HG03280 (cell line): ENCODE measurements around the gene CLEC11A.
"Not testable (repeated sequence)": the region's sequence is repeated elsewhere in the genome, so short reads cannot be mapped to it uniquely, and the experiment has no call there.

Source experiments
- ATAC-seq: cut with Tn5 transposase; IDR thresholded peaks from one replicate; pipeline ENCODE4 v1.9.1; 2021; ENCODE audit warnings: mild to moderate bottlenecking, moderate library complexity; ENCODE audit not compliant: unreplicated experiment

Gene CLEC11A

DNA sequence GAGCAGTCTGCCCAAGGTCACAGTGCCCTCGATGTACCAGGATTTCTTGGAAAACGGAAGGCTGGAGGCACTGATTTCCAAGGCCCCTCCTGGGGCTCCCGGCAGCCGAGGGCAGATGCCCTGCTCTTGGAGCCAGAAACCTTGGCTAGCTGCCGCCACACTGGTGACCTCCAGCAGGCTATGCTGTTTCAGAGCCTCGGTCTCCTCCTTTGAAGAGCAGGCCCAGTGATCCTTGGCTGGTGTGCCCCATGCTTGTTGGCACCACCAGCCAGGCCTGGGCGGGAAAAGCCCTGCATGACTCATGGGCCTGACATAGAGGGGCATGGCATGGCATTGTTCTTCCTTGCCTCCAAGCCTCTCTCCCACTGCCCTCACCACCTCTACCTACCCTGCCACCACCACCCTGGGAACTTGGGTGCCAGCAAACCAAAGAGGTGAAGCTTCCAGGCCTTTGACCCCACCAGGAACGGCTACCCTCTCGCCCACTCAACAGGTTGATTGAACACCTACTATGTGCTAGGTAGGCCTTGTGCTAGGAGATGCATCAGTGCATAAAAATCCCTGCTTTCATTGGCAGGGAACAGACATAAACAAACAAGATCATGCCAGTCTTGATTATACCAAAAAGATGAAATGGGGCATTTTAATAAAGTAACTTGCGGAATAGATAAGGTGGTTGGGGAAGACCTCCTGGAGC lies 1.6 kb upstream of the CLEC11A start:
- ATAC-seq = no peak

DNA sequence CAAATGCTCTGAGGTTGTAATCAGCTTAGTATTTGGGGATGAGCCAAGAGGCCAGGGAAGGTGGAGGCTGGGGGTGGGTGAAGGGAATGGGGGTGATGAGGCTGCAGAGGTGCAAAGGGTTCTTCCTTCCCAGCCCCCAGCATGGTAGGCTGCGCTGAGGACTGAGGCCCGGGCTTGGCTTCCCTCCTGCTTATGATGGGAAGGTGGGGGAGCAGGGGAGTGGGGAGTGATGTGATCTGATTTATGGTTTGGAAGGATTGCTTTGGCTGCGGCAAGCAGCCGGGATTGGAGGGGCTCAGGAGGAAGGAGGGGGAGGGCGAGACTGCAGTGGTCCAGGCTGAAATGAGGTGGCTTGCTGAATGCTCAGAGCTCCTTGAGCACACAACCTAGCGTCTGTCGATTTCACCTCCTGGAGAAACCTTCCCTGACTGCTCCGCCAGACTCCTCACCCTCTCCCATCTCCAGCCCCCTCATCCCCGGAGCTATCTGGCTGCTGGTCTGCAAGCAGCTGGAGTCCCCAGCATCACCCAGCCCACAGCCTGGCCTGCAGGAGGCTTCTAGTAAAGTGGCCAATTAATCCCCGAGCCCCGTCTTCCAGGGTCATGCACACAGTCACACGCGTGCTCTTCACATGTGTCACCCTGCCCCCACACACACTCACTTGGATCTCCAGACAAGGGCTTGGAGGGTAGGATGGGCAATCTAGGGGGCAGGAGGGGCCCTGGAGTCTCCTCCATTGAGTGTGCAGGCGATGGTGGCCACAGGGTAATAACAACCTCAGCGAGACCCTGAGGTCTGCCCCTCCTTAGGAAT lies 757 bp upstream of the CLEC11A start:
- ATAC-seq = no peak

DNA sequence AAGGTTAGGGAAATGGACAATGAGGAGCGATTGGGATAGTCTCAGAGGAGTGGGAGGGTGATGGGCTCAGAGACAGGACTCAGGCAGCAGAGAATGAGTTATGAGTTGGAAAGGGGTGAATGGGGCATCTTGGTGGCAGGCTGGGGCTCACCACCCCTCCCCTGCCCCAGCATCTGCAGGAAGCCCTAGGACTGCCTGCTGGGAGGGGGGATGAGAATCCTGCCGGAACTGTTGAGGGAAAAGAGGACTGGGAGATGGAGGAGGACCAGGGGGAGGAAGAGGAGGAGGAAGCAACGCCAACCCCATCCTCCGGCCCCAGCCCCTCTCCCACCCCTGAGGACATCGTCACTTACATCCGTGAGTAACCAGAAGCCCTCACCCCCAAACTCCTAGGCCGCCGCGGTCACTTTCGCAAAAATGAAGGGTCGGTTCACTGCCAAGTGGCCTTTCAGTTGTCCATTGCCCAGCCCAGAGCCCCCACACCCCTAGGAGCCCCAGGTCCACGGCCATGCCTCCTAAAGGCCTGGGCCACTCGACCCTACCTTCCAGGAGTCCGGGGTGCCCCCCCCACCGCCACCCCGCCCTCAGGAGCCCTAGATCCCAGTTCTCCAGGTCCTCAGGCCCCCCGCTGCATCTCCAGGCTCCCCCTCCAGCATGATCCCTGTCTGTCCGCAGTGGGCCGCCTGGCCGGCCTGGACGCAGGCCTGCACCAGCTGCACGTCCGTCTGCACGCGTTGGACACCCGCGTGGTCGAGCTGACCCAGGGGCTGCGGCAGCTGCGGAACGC lies 764 bp downstream of the CLEC11A start:
- no peak for ATAC-seq

DNA sequence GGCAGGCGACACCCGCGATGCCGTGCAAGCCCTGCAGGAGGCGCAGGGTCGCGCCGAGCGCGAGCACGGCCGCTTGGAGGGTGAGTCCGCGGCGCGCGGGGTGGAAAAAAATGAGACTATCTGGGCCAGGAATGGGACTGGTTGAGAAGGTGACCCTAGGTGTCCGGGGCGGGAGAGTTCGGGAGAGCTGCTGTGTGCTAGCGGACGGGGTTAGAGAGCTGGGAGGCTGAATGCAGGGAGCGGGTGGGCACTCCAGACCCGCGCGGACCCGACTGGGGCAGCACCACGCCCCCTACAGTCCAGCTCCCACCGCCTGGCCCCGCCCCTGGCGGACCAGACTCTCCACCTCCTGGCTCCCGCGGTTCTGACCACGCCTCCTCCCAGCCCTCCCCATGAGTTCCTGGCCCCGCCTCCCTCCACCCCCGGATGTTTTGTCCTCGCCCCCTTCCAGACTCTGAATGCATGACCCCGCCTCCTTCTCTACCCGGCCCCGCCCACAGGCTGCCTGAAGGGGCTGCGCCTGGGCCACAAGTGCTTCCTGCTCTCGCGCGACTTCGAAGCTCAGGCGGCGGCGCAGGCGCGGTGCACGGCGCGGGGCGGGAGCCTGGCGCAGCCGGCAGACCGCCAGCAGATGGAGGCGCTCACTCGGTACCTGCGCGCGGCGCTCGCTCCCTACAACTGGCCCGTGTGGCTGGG lies 1.5 kb downstream of the CLEC11A start:
- ATAC-seq = peak; percentile 85

DNA sequence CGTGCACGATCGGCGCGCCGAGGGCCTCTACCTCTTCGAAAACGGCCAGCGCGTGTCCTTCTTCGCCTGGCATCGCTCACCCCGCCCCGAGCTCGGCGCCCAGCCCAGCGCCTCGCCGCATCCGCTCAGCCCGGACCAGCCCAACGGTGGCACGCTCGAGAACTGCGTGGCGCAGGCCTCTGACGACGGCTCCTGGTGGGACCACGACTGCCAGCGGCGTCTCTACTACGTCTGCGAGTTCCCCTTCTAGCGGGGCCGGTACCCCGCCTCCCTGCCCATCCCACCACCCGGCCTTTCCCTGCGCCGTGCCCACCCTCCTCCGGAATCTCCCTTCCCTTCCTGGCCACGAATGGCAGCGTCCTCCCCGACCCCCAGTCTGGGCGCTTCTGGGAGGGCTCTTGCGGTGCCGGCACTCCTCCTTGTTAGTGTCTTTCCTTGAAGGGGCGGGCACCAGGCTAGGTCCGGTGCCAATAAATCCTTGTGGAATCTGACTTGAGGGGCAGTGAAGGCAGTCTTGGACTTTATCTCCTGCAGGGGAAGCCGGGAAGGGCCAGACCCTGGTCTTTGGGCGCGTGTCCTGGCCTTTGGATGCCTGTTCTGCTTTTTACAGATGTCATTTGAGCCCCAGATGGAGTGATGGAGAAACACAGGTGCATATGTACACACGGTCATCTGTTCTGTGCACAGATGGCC lies 2.2 kb downstream of the CLEC11A start:
- no peak for ATAC-seq

DNA sequence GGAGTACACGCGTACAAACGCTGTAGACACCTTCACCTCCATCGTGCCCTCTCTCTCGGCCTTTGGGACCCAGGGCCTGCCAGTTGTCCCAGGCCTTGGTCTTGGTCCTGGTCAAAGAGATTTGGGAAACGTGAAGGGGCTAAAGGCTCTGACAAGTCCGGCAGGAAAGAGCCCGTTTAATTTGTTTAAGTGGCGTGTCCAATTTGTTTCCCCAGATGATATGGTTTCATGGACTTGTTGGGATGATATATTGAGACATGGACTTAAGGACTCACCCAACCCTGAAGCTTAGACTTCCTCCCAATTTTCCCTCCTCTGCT lies 2.7 kb downstream of the CLEC11A start:
- ATAC-seq = no peak

DNA sequence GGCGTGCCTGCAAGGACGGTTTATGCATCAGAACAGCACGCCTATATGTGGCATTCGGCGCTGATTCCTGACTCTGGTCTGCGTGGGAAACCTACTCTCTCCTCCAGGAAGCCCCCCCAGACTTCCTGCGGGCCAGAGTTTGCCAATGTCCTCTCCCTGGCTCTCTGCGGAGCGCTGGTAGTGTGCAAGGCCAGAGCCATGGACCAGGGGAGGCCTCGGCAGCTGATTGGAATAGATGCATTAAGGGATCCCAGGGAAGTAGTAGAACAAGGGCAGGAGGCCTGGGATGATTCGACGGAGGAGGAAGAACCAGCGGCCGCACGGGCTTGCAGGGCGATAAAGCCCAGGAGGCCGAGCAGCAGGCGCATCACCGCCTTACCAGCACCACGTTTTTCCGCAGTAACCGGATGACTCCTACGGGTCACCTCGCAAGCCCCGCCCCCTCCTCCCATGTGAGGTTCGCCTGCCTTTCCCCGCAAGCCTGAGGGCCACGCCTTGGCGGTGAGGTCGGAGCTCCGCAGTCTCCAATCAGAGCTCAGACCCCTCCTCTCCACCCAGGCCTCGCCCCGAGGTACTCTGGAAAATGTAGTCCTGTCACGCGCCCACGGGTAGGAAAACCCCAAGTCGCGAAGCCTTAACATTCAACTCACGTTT lies 5.0 kb downstream of the CLEC11A start:
- ATAC-seq = no peak

DNA sequence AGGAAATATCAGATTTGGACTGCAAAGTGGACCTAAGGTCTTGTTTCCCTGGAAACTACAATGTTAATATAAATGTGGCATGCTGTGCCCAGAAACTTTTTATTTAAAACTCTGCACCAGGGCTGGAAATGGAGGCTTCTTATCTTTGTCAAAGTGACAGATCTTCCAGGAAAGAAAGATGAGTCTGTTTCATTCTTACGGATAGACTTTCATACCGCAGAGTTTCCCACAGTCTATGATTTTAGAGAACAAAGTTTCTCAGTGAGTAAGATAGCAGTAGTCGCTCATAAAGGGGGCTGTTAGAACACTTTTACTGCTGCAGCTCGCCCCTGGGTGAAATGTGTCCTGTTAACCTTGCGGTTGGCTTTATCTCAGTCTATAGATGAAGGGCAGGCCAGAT lies 6.7 kb downstream of the CLEC11A start:
- ATAC-seq = no peak

DNA sequence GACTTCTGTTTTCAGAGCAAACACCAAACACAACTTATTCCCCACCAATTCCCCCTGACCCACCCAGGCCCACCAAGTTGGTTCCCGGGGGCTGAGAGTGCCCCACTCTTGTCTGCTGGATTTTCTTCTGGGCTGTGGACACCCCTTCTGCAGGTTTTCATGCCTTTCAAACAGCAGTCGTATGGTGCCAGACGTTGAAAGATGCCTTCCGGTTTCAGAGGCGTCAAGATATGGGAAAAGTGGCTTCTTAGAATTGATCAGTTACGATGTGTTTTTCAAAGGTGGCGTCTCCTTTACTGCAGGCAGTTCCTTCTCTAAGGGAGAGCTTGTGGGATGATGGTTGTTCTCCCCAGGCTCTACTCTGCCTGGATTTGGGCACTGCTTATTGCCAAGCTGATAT lies 12.7 kb downstream of the CLEC11A start:
- no peak for ATAC-seq

DNA sequence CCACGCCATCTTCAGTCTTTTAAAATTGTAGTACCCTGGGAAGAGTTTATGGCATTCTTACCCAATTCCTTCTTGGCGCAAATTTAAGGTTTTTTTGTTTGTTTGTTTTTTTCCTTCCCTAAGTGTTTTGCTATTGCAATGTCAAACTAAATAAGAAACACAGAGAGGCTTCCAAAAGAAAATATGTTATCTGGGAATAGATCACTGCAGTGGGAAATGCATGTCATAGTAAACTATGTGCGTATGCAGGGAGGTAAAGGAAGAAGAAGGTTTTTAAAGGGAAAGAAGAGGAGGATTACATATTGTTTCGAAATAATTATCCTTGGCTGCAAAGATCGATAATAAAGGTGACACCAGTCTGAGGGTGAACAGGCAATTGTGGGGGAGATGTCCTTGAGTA lies 13.2 kb downstream of the CLEC11A start:
- ATAC-seq = no peak

DNA sequence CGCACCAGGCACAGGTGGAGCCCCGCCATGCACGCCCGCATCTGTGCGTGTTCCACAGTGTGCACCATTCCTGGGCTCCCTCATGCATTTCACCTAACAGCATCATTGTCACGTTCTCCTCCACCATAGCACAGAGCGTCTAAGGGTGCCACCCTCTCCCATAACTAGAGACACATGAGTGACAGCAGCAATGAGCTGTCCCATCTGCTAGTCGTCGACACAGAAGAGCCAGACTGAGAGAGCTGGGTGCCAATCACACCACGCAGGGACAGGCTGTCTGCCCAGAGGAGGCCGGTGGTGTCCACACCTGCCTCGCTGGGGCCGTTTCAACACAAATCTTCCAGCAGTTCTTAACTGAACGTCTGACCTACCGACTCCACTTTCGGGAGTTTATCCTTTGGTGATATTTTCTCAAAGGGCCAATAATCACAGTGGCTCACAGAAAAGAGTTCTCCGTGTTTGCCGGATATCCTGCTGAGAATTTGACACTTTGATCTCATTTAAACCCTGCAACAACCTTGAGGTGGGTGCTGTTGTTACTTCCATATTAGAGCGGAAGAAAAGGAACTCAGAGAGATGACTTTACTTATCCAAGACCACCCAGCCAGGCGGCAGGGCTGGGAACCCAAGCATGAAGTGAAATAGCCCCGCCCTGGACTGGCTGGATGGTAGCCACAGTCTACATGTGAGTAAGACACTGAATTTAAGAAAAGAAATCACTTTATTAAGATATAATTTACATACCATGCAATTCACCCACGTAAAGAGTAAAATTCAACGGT lies 16.2 kb downstream of the CLEC11A start:
- no peak for ATAC-seq

DNA sequence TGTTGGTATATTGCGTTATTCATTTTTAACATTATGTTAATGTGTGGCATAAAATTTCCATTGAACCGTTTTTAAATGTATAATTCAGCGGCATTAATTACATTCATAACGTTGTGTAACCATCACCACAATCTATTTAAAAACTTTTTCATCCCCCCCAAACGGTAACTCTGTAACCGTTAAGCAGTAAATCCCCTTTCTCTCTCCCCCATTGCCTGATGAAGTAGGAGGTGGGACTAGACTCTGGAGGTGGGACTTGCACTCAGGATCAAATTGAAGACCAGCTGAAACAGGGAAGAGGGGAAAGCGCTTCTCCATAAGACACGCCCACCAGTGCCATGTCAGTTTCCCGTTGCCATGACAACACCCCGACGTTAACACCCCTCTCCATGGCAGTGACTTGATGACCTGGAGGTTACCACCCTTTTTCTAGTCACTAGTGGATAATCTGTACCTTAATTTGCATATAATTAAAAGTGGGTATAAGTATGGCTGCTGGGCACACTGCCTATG lies 16.8 kb downstream of the CLEC11A start:
- no peak for ATAC-seq

DNA sequence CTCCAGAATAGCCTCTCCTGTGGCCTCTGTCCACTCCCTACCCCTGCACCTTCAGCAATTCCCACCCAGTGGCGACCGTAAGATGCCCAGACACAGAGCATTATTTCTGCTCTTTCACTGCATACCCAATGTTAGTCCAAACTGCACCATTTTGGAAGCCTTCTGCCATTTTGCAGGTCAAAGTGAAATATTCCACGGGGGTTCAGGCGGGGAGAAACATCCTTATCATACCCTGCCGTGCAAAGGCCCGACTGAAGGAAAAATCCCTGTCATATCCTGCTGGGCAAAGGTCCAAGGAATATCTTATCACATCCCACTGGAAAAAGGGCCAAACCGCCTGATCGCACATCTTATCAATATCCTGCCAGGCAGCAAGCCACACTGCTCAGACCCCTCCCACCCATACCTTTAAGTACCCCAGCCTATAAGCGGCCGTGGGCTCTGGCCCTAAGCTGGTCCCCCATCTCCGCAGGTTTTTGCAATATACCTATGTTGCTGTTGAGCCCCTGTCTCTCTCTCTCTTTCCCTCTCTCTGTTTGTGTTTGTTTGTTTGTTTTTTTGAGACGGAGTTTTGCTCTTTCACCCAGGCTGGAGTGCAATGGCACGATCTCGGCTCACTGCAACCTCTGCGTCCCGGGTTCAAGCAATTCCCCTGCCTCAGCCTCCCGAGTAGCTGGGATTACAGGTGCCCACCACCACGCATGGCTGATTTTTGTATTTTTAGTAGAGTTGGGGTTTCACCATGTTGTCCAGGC lies 18.2 kb downstream of the CLEC11A start:
- no peak for ATAC-seq

DNA sequence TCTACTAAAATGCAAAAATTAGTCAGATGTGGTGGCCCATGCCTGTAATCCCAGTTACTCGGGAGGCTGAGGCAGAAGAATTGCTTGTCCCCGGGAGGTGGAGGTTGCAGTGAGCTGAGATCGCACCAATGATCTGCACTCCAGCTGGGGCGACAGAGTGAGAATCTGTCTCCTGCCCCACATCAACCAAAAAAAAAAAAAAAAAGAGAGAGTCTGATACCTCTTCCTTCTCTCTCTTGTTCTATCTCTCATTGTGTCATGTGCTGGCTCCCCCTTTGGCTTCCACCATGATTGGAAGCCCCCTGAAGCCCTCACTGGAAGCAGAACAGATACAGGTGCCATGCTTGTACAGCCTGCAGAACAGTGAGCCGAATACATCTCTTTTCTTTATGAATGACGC lies 20.4 kb downstream of the CLEC11A start:
- no peak for ATAC-seq

DNA sequence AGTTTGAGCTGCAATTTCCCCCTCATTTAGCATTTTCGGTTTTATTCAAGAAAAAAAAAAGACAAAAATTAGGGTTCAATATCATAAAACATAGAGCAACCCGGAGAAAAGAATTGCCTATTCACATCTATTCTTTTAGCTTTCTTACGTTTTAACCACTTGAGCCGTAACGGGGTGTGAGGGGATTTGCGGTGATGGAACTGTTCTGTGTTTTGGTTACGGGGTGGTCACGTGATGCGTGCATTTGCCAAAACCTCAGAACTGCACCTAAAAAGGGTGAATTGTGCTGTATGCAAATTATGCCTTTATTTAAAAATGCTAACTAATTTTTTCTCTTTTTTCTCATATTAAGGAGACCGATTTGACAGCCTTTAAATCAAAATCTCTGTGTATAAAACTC lies 22.1 kb downstream of the CLEC11A start:
- ATAC-seq = no peak

DNA sequence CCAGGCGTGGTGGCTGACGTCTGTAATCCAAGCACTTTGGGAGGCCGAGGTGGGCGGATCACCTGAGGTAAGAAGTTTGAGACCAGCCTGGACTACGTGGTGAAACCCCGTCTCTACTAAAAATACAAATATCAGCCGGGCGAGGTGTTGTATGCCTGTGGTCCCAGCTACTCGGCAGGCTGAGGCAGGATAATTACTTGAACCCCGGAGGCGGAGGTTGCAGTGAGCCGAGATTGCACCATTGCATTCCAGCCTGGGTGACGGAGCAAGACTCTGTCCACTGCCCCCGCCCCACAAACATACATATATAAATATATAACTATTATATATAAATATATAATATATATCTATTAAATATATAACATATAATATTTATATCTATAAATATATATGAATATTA lies 24.0 kb downstream of the CLEC11A start:
- not testable (repeated sequence) for ATAC-seq

DNA sequence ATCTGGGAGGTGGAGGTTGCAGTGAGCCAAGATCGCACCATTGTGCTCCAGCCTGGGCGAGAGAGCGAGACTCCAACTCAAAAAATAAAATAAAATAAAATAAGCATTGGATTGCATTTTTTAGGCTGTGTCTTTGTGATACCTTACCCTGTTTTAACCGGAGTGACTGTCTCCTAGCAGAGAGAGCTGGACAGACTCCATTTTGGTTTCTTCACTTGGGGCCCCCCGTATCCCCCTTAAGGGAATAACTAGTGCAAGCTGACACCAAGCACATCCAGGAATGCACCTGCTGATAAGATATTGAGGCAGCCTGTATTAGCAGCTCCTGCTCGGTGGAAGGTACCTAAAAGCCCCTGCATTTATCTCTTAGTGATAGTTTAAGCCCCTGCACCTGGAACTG lies 26.3 kb downstream of the CLEC11A start:
- ATAC-seq = no peak

DNA sequence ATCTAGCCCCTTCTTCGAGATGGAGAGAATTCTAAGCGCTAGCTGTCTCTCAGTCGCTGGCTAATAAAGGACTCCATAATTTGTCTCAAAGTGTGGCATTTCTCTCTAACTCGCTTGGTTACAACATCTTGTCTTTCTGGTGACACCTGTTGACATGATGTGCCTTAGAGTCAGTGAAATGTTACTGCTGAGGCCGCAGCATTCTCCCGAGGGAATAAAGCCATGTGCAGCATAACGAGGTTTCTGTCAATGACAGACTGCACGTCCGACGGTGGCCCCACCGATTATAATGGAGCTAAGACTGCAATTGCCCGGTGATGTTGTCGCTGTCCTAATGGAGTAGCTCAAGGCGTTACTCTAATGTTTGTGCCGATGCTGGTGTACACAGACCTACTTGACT lies 26.8 kb downstream of the CLEC11A start:
- ATAC-seq = no peak

DNA sequence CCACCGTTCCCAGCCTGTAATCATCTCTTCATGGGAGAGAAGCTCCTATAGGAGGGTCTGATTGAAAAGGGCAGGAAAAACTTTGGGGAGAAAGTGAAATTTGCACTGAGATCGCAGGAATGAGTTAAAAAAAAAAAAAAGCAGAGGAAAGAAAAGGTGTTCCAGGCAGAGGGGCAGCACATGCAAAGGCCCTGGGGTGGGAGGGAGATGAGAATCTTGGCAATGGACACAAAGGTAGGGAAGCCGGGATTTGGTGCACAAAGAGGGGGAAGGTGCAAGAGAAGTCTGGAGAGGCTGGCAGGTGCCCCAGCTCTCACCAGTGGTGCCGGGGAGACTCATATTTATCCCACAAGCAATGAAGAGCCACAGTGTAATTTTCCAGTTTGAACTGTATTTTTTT lies 30.7 kb downstream of the CLEC11A start:
- ATAC-seq = no peak
